ENCODE results near the gene CCDC179. TPM values are rescaled to one million over a fixed set of nuclear protein-coding genes. Genes with fewer than 3 reads are reported as not detected.

The CCDC179 gene
- total and polyA plus RNA-seq, 2 of the 13 experiments (the other 11 are each of a cell fraction or from before 2014, with no cell fraction given): not detected

DNA sequence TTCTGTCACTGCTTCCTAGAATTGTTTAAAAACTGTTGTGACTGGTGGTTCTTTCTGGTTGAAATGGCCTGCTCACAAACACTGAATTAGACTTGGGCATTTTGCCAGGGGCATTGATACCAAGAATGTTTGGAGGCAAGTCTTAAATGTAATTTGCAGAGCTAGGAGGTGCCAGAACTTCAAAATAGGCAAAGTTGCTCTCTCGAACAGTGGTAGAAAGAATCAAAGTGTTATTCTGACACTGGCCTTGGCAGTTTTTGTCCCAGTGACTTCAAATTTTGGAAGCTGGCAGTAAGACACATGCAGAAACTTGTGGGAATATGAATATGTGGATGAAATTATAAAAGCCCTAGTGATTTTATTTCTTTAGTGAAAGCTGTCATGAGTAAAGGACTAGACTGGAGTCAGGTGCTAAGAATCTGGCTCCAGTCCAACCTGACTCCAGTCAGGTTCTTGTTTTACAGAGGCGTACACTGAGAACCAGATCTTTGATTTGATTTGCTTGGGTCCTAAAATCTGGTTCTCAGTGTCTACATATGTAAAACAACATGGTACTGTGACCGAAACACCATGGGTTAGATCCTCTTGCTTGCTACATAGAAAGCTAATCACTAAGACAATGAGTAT is 51.6 kb downstream of the CCDC179 start:
- Histone ChIP-seq H3K27ac (ENCODE audit: extremely low read length, insufficient read depth, low read length) (no peak overlapping the region), H4K20me1 (ENCODE audit: insufficient read depth, low read length) (no peaks in the 10 kb centered on the region), H3K36me3 (replicated peaks in 1 of 2; ENCODE audit: control insufficient read depth in 1 of 2, insufficient read depth in 2 of 2, low read length in 2 of 2) (peaks cover 0 to 18% of the 10 kb centered on the region in 2 experiments; a peak in 1 of 5 replicates), H3K79me2 (ENCODE audit: insufficient read depth, low read length) (no peaks in the 10 kb centered on the region), H3K4me3 (replicated peaks in 1 of 3; ENCODE audit: insufficient read depth in 1 of 3, low read depth in 2 of 3, low read length in 3 of 3) (no peak overlapping the region), H3K4me1 (ENCODE audit: insufficient read depth, low read length) (no peaks in the 10 kb centered on the region), H3K9me3 (ENCODE audit: low read length) (peaks cover 5% of the 10 kb centered on the region), H3K27me3 (ENCODE audit: control insufficient read depth in 1 of 2, insufficient read depth in 2 of 2, low read length in 2 of 2) (no peaks in the 10 kb centered on the region), H3K9ac (ENCODE audit: insufficient read depth, low read depth, low read length) (no peak overlapping the region), H2AFZ (ENCODE audit: low read length) (no peak overlapping the region), H3K4me2 (ENCODE audit: low read depth, low read length) (no peak overlapping the region)
- TF ChIP-seq ARNT (IDR thresholded peaks at IDR 0.05) (no peak), SMAD3 (CRISPR knock-in tag; IDR thresholded peaks at IDR 0.05) (no peak), ZNF160 (CRISPR knock-in tag; IDR thresholded peaks at IDR 0.05) (no peak)
- intact Hi-C loops (cut with micrococcal nuclease; ENCODE audit: unreplicated experiment): no loop called here
- WGBS (ENCODE audit: low lambda C conversion rate): 94% methylated on average over 3 of the region's 3 CpGs
- no peak for ATAC-seq
- in situ Hi-C loops (cut with HindIII; ENCODE audit: extremely low pct_ligation_motif_present, low pct_unique_long_range_greater_than_20kb): no loop called here
- no peak for FAIRE-seq
- no TSS peak for BruUV-seq (replicated peaks)
- CTCF ChIA-PET (ENCODE audit: low intra/inter-chr PET ratio, low total read pairs): no interaction called here
- no peak for DNase-seq (ENCODE audit: low spot score)
- POLR2A ChIA-PET: no interaction called here

DNA sequence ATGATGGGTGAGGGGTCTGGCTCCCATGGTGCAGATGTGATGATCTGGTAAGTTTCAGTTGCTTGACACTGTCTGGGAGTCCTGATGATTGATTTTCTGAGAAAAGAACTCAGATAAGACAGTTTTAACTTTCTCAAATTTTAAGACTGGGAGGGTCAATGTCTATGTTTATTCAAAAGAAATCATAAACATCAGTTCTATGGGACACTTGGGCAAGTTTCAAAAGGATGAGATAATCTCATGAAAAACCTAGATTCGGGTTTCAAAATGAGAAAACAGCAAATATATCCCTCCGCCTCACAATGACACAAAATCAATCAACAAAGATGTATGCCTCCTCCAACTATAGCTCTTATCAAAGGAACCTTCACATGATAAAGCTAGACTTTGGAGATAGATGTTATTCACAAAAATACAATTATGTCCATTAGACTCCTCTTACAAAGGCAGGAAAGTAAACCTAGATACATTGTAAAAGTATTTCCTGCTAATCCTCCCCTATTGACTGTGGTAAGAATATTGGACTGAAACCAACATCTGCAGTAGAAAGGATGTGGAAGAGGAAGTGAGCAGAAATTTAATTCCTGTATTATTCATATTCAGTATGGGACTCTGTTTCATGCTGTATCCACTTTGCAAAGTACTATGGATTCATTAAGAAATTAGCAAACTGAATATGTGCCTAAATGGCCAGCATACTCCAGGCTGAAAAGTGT is 52.3 kb downstream of the CCDC179 start:
- ATAC-seq (no peak), FAIRE-seq (no peak), DNase-seq (ENCODE audit: low spot score) (no peak)
- no peak for TF ChIP-seq IRX3 (CRISPR knock-in tag; IDR thresholded peaks at IDR 0.05; ENCODE audit: borderline replicate concordance, low read depth)
- Histone ChIP-seq H3K9ac (ENCODE audit: insufficient read depth, low read depth, low read length) (no peak overlapping the region), H3K27me3 (ENCODE audit: control insufficient read depth in 1 of 2, insufficient read depth in 2 of 2, low read length in 2 of 2) (no peaks in the 10 kb centered on the region), H3K79me2 (ENCODE audit: insufficient read depth, low read length) (no peaks in the 10 kb centered on the region), H2AFZ (ENCODE audit: low read length) (no peak overlapping the region), H4K20me1 (ENCODE audit: insufficient read depth, low read length) (no peaks in the 10 kb centered on the region), H3K4me2 (ENCODE audit: low read depth, low read length) (no peak overlapping the region), H3K4me1 (ENCODE audit: insufficient read depth, low read length) (peaks cover under 1% of the 10 kb centered on the region), H3K9me3 (ENCODE audit: low read length) (peaks cover 5% of the 10 kb centered on the region), H3K27ac (ENCODE audit: extremely low read length, insufficient read depth, low read length) (no peak overlapping the region), H3K4me3 (replicated peaks in 1 of 3; ENCODE audit: insufficient read depth in 1 of 3, low read depth in 2 of 3, low read length in 3 of 3) (no peak overlapping the region), H3K36me3 (replicated peaks in 1 of 2; ENCODE audit: control insufficient read depth in 1 of 2, insufficient read depth in 2 of 2, low read length in 2 of 2) (peaks cover 0 to 18% of the 10 kb centered on the region in 2 experiments; a peak in 1 of 5 replicates)
- intact Hi-C loops (cut with micrococcal nuclease; ENCODE audit: unreplicated experiment) (no loop called here), in situ Hi-C loops (cut with HindIII; ENCODE audit: extremely low pct_ligation_motif_present, low pct_unique_long_range_greater_than_20kb) (no loop called here)
- WGBS (ENCODE audit: low lambda C conversion rate): 89% methylated on average over 2 of the region's 2 CpGs
- ChIA-PET CTCF (ENCODE audit: low intra/inter-chr PET ratio, low total read pairs) (no interaction called here), POLR2A (no interaction called here)
- BruUV-seq (replicated peaks): no TSS peak
